ENCODE data around the gene CCDC88C.
A peak's percentile ranks its signal among the peaks of the same experiment; 100 is the strongest.

Gene CCDC88C

DNA sequence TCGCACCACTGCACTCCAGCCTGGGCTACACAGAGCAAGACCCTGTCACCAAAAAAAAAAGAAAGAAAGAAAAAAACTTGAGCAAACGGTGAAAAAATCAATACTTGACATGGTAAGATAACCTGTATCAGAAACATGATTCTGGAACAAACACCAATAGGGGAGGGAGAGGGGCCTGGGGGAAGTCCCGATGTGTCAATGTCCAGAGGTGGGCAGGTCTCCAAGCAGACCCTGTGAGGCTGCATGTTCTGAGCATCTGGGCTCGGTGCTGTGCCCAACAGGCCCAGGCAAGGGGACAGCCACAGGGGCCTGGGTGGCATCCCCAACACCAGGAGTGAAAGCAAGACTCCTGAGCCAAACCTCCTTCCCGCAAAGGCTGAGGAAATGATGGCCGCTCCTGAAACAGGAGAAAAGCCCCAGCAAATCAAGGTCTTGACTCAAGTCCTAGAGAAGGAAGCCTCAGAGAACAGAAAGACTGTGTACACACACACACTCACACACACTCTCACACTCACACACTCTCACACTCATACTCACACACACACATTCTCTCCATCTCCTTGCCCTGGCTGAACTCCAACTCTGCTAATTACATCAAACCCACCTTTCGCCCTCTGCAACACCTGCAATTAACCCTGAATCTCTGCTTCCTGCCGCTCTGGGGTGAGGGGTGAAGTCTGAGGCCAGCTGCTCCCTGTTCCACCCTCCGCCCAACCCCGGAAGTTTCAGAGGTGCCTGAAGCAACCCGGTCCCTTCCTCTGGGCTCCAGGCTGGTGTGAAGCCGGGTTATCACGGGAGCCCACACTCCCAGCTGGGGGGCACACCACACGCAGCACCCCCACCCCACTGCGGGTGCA is 20.4 kb downstream of the CCDC88C start:
- peak in 3 of 5 experiments; percentile 58 to 85 (median 60) for DNase-seq

GRCh38 chr14:91396013-91396660 is 21.5 kb downstream of the CCDC88C start:
- no peak for DNase-seq

DNA sequence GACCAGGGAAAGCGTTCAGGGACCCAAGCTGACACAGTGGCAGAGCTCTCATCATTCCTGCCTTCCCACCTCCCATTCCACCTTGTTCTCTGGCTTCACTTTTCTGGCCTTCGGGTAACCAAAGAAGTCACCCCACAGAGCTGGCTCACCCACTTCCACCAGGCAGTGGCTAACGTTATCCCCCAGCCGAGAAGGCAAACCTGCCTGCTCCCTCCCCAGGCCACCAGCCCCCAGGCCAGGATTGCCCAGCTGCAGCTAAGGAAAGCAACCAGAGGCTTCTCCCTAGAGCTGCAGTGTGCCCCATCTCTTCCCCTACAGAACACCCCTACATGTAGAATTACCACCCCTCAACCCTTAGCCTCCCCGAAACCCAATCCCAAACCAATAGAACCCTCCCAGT is 22.2 kb downstream of the CCDC88C start:
- no peak for DNase-seq

DNA sequence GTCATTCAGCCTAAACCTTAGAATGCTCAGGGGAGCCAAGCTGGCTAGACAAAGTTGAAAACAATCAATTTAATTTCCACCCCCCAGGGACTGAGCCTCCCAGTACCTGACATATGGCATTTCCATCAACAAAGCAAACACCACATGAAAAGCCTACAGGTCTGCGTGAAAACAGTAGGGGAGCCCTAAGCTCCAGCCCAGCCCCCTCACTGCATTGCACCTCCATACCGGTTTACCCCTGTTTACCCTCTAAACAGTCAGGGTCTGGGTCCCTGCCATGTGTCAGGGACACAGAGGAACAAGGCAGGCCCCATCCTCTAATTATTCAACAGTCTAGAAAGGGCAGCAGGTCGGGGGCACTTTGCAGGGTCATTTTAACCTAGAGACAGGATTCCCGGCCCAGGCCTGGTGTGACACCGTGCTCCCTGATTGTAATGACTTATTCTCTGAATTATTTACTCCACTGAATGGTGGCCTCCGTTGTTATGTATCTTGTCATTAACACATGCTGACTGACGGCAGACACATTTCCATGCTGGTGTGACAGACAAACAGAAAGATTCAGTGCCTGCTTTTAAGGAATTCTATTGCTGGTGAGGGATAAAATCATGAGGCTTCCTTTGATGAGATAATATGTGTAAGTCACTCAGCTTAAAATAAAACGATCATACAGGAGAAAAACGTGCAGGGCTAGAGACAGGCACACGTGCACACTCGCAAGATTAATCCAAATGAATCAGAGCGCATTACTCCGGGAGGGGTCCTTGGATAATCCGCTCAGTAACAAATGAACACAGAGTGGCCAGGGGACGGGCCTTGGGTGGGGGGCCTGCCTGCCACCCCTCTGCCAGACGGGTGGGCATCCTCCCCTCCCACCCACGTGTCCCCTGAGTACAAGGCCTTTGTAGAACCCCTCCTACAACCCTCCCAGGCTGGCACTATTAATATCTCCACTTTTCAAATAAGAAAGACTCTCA is 23.2 kb downstream of the CCDC88C start:
- no peak for DNase-seq

DNA sequence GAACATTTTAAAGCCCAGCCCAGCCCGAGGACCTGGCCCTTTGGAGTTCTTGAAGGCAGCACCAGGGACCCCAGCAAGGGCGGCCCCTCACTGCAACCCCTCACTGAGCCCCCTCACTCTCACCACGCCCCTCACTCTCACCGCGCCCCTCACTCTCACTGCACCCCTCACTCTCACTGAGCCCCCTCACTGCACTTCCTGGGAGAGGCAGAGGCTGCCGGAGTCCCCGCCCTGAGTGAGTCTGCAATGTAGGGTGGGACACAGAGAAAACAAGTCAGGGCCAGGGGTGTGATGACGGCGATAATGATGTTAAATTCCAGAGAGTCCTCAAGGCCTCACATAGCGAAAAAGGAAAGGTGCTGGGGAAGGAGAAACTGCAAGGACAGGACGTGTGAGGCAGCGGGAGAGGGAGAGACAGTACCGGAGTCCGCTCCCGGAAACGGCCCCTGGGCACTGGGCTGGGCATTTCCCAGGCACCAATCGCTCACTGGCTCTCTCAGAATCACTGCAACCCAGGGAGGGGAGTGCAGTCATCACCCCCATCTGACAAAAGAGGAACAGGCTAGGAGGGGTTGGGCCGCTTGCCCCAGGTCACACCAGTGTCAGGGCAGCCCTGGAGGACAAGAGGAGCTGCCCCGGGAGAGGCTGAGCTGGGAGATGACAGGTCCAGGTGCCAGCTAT is 24.9 kb downstream of the CCDC88C start:
- no peak for DNase-seq

GRCh38 chr14:91390165-91390778 is 27.3 kb downstream of the CCDC88C start:
- peak in 2 of 5 experiments; percentile 39 to 56 for DNase-seq

- no peak for DNase-seq
Observed at GRCh38 chr14:91389150-91389549, 28.5 kb downstream of the CCDC88C start.

GRCh38 chr14:91388551-91388975 is 29.1 kb downstream of the CCDC88C start:
- DNase-seq = peak in 3 of 5 experiments; percentile 29 to 83 (median 42)

- DNase-seq = no peak
Observed at GRCh38 chr14:91387951-91388381, 29.7 kb downstream of the CCDC88C start.

GRCh38 chr14:91387169-91387835 is 30.3 kb downstream of the CCDC88C start:
- DNase-seq = no peak

GRCh38 chr14:91385697-91386096 is 31.9 kb downstream of the CCDC88C start:
- no peak for DNase-seq

GRCh38 chr14:91385224-91385623 is 32.4 kb downstream of the CCDC88C start:
- no peak for DNase-seq

- DNase-seq = no peak
Observed at GRCh38 chr14:91383439-91383838, 34.2 kb downstream of the CCDC88C start.

GRCh38 chr14:91381801-91382670 is 35.6 kb downstream of the CCDC88C start:
- peak in 1 of 5 experiments; percentile 59 for DNase-seq

- no peak for DNase-seq
Observed at GRCh38 chr14:91380610-91381371, 36.8 kb downstream of the CCDC88C start.

DNA sequence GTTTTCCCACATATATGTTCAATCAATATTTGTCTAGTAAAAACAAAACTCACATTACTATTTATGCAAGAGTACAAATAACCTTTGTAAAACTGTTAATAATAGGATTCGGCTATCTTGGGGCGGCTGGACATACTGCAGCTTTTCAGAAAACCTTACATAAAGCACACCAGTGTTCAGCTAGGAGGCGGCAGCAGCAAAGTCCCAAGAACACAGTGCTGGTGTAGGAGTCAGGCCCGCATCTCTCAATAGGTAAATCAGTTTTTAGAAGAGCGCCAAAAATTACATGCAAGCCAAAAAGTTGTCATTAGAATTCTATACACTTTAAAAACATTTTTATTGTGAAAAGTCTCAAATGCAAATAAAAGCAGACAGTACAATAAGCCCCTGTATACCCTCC is 37.5 kb downstream of the CCDC88C start:
- no peak for DNase-seq

GRCh38 chr14:91379579-91379932 is 38.1 kb downstream of the CCDC88C start:
- DNase-seq = no peak

- no peak for DNase-seq
Observed at GRCh38 chr14:91378930-91379578, 38.6 kb downstream of the CCDC88C start.
